Measurements from ENCODE around the gene ANKRD40.

The ANKRD40 gene

GRCh38 chr17:50645748-50646682 is 61.7 kb downstream of the ANKRD40 start:
- DNase-seq = no peak
